ENCODE measurements around the gene CD2AP. TPM values are rescaled to one million over a fixed set of nuclear protein-coding genes. Genes with fewer than 3 reads are reported as not detected.

The CD2AP gene
- total RNA-seq, 2 experiments from 2014 or later = 35.0 to 35.7 TPM

DNA sequence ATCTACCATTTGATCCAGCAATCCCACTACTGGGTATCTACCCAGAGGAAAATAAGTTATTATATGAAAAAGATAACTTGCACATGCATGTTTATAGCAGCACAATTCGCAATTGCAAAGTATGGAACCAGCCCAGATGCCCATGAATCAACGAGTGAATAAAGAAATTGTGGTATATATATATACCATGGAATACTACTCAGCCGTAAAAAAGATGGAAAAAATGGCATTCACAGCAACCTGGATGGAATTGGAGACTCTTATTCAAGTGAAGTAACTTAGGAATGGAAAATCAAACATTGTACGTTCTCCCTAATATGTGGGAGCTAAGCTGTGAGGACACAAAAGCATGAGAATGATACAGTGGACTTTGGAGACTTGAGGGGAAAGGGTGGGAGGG is 120.8 kb downstream of the CD2AP start:
- no peaks in the 10 kb centered on the region for H3K27me3 Mint-ChIP-seq
- H3K27ac Mint-ChIP-seq = no peak overlapping the region
- peaks cover 2% of the 10 kb centered on the region for H3K4me1 Mint-ChIP-seq
- no peak overlapping the region for H3K4me3 Mint-ChIP-seq
- H3K9me3 Mint-ChIP-seq = no peaks in the 10 kb centered on the region
- DNase-seq = no peak
- H3K36me3 Mint-ChIP-seq = peaks cover 23% of the 10 kb centered on the region

DNA sequence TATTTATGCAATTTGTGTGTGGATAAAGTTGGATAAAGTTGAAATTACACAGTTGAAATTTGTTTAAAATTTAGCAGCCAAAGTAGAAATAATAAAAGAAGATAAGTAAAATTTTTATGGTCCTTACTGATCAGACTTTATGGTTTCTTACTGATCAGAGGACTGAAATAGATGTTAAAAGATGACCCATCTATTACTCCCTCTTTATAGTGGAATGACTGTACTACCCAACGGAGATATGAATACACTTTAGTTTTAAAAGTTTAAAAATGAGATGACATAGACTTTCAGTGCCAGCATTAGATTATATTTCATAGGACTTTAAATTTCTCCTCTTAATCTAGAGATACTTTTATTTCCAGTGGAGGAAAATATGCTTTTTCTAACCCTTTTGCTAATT is 121.9 kb downstream of the CD2AP start:
- no peak for DNase-seq
- Mint-ChIP-seq H3K4me3 (no peak overlapping the region), H3K36me3 (peaks cover 23% of the 10 kb centered on the region), H3K4me1 (peaks cover 2% of the 10 kb centered on the region), H3K9me3 (no peaks in the 10 kb centered on the region), H3K27me3 (no peaks in the 10 kb centered on the region), H3K27ac (no peak overlapping the region)

DNA sequence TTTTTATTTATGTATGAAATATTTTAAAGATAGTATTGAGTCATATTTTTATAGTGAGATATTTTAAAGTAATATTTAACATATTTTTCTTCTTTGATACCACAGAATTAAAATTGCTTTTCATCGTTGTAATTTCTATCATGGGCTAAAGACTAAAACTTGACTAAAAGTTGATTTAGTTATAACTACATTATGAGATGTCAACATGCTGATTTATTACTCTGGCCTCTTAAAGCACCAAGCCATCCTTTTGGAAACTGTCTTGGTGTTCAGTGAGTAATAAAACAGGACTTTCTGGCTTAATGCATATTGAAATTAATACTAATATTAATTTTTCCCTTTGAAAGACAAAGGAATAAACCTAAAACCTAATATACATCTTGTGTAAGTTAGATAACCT is 125.6 kb downstream of the CD2AP start:
- Mint-ChIP-seq H3K27ac (no peak overlapping the region), H3K4me1 (no peaks in the 10 kb centered on the region), H3K36me3 (peaks cover 14% of the 10 kb centered on the region), H3K27me3 (no peaks in the 10 kb centered on the region), H3K9me3 (no peaks in the 10 kb centered on the region), H3K4me3 (no peak overlapping the region)
- no peak for DNase-seq

DNA sequence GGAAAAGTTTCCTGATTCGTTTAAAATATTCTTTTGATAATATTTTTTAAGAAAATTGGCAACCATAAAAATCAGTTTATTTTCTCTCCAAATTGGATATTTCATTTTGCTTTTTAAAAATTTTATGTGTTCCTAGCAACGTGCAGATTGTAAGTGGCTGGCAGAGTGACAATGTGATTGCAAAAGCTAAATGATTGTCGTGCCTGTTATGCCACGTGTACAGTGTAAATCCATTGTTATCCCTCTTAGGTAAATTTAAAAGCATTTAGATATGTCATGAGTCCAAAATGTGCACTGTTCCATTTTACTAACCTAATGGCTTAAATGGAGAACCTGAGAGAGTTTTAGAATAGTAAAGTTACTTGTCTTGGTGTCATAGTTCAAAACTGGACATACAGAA is 126.4 kb downstream of the CD2AP start:
- H3K36me3 Mint-ChIP-seq = peaks cover 11% of the 10 kb centered on the region
- H3K4me3 Mint-ChIP-seq = no peak overlapping the region
- DNase-seq = no peak
- no peak overlapping the region for H3K27ac Mint-ChIP-seq
- no peaks in the 10 kb centered on the region for H3K27me3 Mint-ChIP-seq
- no peaks in the 10 kb centered on the region for H3K9me3 Mint-ChIP-seq
- no peaks in the 10 kb centered on the region for H3K4me1 Mint-ChIP-seq

DNA sequence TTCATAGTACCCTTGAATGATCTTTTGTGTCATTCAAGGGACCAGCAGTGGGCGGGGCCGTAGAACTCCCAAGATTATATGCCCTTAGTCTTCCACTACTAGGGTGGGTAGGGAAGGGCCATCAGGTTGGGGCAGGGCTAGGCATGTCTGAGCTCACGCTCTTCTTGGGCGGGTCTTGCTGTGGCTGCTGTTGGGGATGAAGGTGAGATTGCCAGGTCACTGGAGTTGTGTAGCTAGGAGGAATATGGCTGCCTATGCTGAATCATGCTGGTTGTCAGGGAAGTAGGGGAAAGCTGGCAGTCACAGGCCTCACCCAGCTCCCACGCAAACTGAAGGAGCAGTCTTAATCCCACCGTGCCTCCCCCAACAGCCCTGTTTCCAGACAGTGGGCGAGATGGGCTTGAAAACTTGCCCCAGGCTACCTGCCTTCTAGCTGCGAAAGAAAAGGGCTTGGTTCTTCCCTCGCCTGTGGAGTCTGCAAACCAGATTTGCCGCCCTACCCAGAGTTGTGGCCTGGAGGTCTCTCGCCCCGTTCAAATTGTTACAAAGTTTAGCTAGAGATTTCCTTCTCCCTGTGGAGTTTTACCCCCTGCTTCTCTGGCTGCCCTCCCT is 144.4 kb downstream of the CD2AP start:
- Mint-ChIP-seq H3K4me1 (no peaks in the 10 kb centered on the region), H3K27me3 (no peaks in the 10 kb centered on the region), H3K4me3 (no peak overlapping the region), H3K27ac (no peak overlapping the region), H3K36me3 (peaks cover 50% of the 10 kb centered on the region), H3K9me3 (peaks cover 2% of the 10 kb centered on the region)
- DNase-seq = no peak

DNA sequence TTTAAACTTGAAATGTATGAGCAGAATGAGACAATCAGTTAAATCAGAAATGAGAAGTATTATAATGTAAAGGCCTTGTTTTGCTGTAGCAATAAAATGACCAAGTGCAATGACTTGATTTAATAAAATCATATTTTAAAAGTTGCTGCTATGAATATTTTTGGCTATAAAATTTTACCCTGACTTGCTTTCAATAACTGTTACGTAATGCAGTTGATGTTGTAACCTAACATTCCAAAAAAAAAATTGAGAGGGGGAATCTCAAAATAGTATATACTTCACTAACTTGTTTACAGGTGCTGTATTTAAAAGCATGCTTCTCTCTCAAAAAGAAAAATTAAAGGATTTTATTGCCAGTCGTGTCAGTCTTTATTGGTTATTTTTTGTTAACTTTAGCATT is 149.2 kb downstream of the CD2AP start:
- no peaks in the 10 kb centered on the region for H3K9me3 Mint-ChIP-seq
- H3K27me3 Mint-ChIP-seq = no peaks in the 10 kb centered on the region
- no peak overlapping the region for H3K4me3 Mint-ChIP-seq
- no peak overlapping the region for H3K27ac Mint-ChIP-seq
- peaks cover 9% of the 10 kb centered on the region for H3K36me3 Mint-ChIP-seq
- H3K4me1 Mint-ChIP-seq = peaks cover 6% of the 10 kb centered on the region
- no peak for DNase-seq

DNA sequence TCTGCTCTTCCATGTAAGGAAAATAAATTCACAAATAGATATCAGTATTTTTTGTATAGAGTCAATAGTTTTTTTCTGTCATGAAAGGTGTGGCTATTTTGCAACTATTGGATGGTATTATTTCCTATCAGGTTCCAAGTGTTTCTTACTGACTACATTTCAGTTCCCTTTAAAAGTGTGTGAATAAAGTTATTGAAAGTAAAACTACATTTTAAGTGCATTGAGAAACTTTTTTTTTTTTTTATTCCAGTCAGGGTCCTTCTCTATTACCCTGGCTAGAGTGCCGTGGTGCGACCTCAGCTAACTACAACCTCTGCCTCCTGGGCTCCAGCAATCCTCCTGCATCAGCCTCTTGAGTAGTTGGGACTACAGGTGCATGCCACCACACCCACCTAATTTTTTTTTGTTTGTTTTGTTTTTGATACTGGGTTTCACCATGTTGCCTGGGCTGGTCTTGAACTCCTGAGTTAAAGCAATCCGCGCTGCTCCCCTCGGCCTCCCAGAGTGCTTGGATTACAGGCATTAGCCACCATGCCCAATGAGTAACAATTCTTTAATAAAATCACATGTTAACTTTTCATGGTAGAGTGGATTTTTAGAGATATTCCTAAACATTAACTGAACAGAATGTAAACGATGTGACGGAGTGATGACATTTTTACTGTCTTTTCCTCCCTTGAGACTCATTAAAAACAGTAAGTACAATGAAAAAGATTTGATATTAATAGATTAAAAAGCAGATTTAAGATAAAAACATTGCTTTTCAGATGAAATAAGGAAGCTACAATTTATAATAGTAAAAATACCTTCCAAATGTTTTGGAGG is 151.1 kb downstream of the CD2AP start:
- peak overlapping the region; percentile 16 for H3K27ac Mint-ChIP-seq
- H3K4me3 Mint-ChIP-seq = no peak overlapping the region
- H3K36me3 Mint-ChIP-seq = no peaks in the 10 kb centered on the region
- DNase-seq = no peak
- H3K9me3 Mint-ChIP-seq = no peaks in the 10 kb centered on the region
- H3K4me1 Mint-ChIP-seq = peaks cover 9% of the 10 kb centered on the region
- H3K27me3 Mint-ChIP-seq = no peaks in the 10 kb centered on the region

DNA sequence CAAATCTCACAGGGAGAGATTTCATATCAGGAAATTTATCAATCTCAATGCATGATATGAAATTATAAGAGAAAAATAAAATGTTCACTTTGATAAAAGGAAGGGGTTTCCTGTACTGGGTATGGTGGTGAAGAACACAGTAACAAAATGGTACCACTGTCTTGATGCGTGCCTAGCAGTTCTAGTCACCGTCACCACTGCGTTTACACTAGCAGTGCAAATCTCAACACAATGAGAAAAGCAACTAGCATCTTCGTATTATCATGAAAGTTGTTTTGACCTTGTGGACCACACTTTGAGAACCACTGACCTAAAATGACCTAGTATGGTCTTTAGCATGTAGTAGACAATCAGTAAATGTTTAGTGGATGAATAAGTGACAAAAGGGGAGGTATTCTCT is 152.4 kb downstream of the CD2AP start:
- H3K27me3 Mint-ChIP-seq = no peaks in the 10 kb centered on the region

DNA sequence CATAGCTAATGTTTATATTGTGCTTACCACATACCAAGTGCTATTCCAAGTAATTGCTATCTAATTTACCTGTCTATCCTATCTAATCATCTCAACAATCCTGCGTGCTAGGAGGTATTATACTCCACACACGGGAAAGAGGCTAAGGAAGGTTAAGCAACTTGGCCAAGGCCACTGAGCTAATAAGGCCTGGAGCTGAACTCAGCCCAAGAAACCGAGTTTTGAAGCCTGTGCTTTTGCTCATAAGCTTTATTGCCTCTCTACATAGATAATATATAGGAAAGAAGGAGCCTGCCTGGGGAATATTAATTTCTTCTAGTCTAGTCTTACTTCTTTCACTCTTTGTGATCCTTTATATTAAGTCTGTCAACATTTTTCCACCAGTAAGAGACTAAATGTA is 153.0 kb downstream of the CD2AP start:
- H3K4me1 Mint-ChIP-seq = peaks cover 9% of the 10 kb centered on the region
- H3K9me3 Mint-ChIP-seq = no peaks in the 10 kb centered on the region
- no peak overlapping the region for H3K27ac Mint-ChIP-seq
- no peak overlapping the region for H3K4me3 Mint-ChIP-seq
- no peaks in the 10 kb centered on the region for H3K36me3 Mint-ChIP-seq
- no peak for DNase-seq
- H3K27me3 Mint-ChIP-seq = no peaks in the 10 kb centered on the region

More for the DNA sequence above, 152.4 kb downstream of the CD2AP start:
- Mint-ChIP-seq H3K4me3 (no peak overlapping the region), H3K27ac (no peak overlapping the region), H3K36me3 (no peaks in the 10 kb centered on the region), H3K4me1 (peaks cover 9% of the 10 kb centered on the region), H3K9me3 (no peaks in the 10 kb centered on the region)
- DNase-seq = no peak

DNA sequence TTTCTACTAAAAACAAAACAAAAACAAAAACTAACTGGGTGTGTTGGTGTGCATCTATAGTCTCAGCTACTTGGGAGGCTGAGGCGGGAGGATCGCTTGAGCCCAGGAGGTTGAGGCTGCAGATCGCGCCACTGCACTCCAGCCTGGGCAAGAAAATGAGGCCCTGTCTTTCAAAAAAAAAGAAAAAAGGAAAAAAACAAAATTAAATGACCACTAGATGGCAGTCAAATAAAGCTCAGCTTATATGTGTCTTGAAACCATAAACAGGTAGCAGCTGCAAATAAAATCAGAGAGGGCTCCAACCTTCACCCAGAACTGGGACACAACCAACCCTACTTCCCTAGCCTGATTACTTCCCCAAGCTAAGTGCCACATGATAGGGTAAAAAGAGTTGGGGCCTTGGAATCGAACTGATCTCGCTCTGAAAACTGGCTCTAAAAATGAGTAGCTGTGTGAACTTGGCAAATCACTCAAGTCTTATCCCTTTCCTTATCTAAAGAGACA is 153.7 kb downstream of the CD2AP start:
- H3K27ac Mint-ChIP-seq = peak overlapping the region; percentile 8
- H3K36me3 Mint-ChIP-seq = no peaks in the 10 kb centered on the region
- no peak overlapping the region for H3K4me3 Mint-ChIP-seq
- DNase-seq = no peak
- H3K9me3 Mint-ChIP-seq = no peaks in the 10 kb centered on the region
- H3K27me3 Mint-ChIP-seq = no peaks in the 10 kb centered on the region
- peaks cover 9% of the 10 kb centered on the region for H3K4me1 Mint-ChIP-seq

DNA sequence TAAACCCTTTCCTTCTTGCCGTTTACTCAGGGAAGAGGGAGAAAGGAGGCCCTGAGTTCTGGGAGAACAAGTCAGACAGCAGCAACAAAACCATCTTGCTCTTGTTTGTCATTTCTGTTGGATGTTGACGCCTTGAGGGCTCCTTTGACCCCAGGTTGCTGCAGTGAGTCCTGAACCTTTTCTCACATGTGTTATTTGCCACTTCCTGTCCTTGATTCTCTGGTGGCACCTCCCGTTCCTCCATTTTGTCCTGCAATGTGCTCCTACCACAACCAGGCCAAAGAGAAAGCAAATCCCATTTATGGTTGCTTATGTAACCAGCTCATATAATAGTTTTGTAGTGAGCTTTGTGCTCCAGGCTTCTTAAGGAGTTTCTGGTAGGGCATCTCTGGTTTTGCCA is 154.2 kb downstream of the CD2AP start:
- DNase-seq = no peak
- H3K9me3 Mint-ChIP-seq = no peaks in the 10 kb centered on the region
- no peaks in the 10 kb centered on the region for H3K27me3 Mint-ChIP-seq
- H3K27ac Mint-ChIP-seq = no peak overlapping the region
- H3K36me3 Mint-ChIP-seq = no peaks in the 10 kb centered on the region
- no peak overlapping the region for H3K4me3 Mint-ChIP-seq
- peaks cover 9% of the 10 kb centered on the region for H3K4me1 Mint-ChIP-seq

DNA sequence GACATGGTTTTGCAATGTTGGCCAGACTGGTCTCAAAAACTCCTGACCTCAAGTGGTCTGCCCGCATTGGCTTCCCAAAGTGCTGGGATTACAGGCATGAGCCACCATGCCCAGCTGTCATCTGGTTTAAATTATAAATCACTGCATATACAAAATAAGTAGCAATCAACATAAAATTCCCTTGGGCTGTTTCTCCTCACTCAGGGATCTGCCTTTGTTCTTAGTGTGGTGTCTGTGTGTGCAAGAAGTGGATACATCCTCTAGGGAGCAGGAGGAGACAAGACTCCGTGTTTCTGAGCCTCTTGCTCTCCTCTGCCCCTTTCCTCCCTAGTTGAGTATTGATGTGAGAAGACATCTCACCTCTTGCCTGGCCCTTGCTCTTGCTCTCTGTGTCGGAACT is 155.6 kb downstream of the CD2AP start:
- peaks cover 7% of the 10 kb centered on the region for H3K4me1 Mint-ChIP-seq
- peaks cover 3% of the 10 kb centered on the region for H3K9me3 Mint-ChIP-seq
- no peak overlapping the region for H3K27ac Mint-ChIP-seq
- no peaks in the 10 kb centered on the region for H3K36me3 Mint-ChIP-seq
- DNase-seq = no peak
- peaks cover 11% of the 10 kb centered on the region for H3K27me3 Mint-ChIP-seq
- no peak overlapping the region for H3K4me3 Mint-ChIP-seq

DNA sequence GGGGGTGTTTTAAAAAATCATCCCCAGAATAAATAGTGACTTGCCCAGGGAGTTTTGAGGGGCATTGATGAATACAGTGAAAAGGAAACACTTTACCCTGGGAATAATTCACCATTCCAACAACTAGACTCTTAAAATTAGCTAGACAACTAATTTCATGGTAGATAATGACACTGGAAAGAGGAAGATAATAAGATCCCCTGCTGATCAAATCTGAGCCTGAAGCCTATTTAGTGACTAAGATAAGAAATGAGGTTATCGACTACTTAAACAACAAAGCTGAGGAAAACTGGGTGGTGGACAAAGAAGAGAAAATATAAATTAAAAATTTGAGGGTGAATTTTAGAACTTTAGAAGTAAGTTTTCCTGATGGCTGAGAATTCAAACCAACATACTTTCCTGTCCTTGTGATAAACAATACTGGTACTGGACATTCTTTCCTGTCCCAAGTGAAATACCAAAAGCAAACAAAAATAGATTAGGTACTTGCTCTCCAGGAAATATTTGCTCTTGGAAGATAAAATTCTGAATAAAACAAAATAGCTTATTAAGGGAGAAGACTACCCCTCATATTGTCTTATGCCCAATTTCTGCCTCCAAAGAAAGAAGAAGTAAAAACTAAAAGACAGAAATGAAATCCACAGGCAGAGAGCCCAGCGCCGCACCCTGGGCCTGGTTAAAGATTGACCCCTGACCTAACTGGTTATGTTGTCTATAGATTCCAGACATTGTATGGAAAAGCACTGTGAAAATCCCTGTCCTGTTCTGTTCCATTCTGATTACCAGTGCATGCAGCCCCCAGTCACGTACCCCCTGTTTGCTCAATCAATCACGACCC is 156.8 kb downstream of the CD2AP start:
- Mint-ChIP-seq H3K4me3 (no peak overlapping the region), H3K27me3 (peaks cover 11% of the 10 kb centered on the region), H3K9me3 (peaks cover 3% of the 10 kb centered on the region), H3K4me1 (peaks cover 7% of the 10 kb centered on the region), H3K36me3 (no peaks in the 10 kb centered on the region), H3K27ac (no peak overlapping the region)
- no peak for DNase-seq

DNA sequence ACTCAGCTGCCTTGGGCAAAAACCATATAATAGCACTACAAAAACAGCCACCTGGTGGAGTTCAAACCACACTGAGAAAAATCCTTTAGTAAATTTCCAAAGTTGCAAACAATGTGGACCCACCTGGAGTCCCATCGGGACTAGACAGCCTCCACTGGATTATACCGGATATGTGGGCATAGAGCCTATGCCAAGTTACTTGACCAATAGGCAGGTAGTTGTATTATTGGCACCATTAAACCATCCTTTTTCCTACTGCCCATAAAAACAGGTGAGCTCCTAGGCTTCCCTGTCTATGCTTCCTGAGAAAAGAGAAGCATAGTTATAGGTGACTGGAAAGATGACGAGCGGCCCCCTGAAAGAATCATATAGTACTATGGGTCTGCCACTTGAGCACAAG is 169.1 kb downstream of the CD2AP start:
- no peaks in the 10 kb centered on the region for H3K27me3 Mint-ChIP-seq
- no peaks in the 10 kb centered on the region for H3K36me3 Mint-ChIP-seq
- H3K4me1 Mint-ChIP-seq = no peaks in the 10 kb centered on the region

DNA sequence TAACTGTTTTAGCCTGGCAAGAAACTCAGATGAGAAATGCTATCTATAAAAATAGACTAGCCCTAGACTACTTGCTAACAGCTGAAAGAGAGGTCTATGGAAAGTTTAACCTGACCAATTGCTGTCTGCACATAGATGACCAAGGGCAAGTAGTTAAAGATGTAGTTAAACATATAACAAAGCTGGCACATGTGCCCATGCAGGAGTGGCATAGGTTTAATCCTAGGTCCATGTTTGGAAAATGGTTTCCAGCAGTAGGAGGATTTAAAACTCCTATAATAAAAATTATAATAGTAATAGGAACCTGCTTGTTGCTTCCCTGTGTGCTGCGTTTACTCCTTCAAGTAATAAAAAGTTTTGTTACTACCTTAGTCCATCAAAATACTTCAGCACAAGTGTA is 169.6 kb downstream of the CD2AP start:
- Mint-ChIP-seq H3K36me3 (no peaks in the 10 kb centered on the region), H3K4me1 (no peaks in the 10 kb centered on the region), H3K4me3 (no peak overlapping the region), H3K27ac (no peak overlapping the region), H3K27me3 (no peaks in the 10 kb centered on the region), H3K9me3 (no peaks in the 10 kb centered on the region)
- no peak for DNase-seq

More for the DNA sequence above, 169.1 kb downstream of the CD2AP start:
- Mint-ChIP-seq H3K9me3 (no peaks in the 10 kb centered on the region), H3K4me3 (no peak overlapping the region), H3K27ac (no peak overlapping the region)
- no peak for DNase-seq

Data from activated naive CD8-positive, alpha-beta T cell treated with anti-CD3 and anti-CD28 coated beads for 36 hours (primary cell).